A673 (cell line): ENCODE data around the gene LAD1. TPM values are rescaled to one million over a fixed set of nuclear protein-coding genes. Genes with fewer than 3 reads are reported as not detected.

Source experiments
- Bru-seq: library from RNA; stranded (reverse); fragments of 400-500 nt; gene quantifications from one replicate; lab custom pipeline; 2021; lab: Mats Ljungman, UMichigan
- BruChase-seq, 2 experiments: library from RNA; stranded (reverse); fragments of 400-500 nt; gene quantifications; one replicate each; lab custom pipeline; 2021; lab: Mats Ljungman, UMichigan
- BruUV-seq: library from RNA; stranded (reverse); fragments of 400-500 nt; replicated peaks from 2 replicates; lab custom pipeline; 2021; lab: Mats Ljungman, UMichigan
- CTCF ChIA-PET: fragments of 300-600 bp; sonication (Branson Sonifier 250); formaldehyde crosslinking; loops from one replicate; lab custom pipeline; 2022; ENCODE audit warnings: antibody characterized with exemption; lab: Charles Lee
- POLR2A ChIA-PET: fragments of 300-600 bp; sonication (Branson Sonifier 250); formaldehyde crosslinking; loops from one replicate; lab custom pipeline; 2022; ENCODE audit warnings: antibody characterized with exemption; ENCODE audit not compliant: low non-redundant PET; lab: Charles Lee
- DNase-seq: peaks from one replicate; pipeline ENCODE4 v3.0.0-alpha.2; 2015; ENCODE audit warnings: low spot score
- H3K27ac ChIP-seq: fragments of 200-600 bp; sonication (generic); 2 replicates; pipeline ENCODE4 v1.5.1; 2016; ENCODE audit warnings: mixed run types, low read depth, mild to moderate bottlenecking, mixed read lengths, antibody characterized with exemption, low read length; ENCODE audit not compliant: poor library complexity, severe bottlenecking
- H3K27me3 ChIP-seq: fragments of 200-600 bp; sonication (generic); replicated peaks from 2 replicates; pipeline ENCODE4 v1.6.1; 2017; ENCODE audit warnings: mixed run types, low read depth, mild to moderate bottlenecking, mixed read lengths, antibody characterized with exemption, low read length; ENCODE audit not compliant: insufficient read depth, poor library complexity
- H3K36me3 ChIP-seq: fragments of 200-600 bp; sonication (generic); 2 replicates; pipeline ENCODE4 v1.6.1; 2016; ENCODE audit warnings: mixed run types, mild to moderate bottlenecking, mixed read lengths, antibody characterized with exemption, low read length; ENCODE audit not compliant: insufficient read depth, poor library complexity, severe bottlenecking
- H3K4me1 ChIP-seq: fragments of 200-600 bp; sonication (generic); 2 replicates; pipeline ENCODE4 v1.6.1; 2017; ENCODE audit warnings: mixed run types, mild to moderate bottlenecking, mixed read lengths, antibody characterized with exemption, low read length; ENCODE audit not compliant: insufficient read depth, poor library complexity, severe bottlenecking
- H3K4me3 ChIP-seq: fragments of 200-600 bp; sonication (generic); 2 replicates; pipeline ENCODE4 v1.5.1; 2016; ENCODE audit warnings: low read depth, mixed run types, mild to moderate bottlenecking, mixed read lengths, low read length; ENCODE audit not compliant: poor library complexity, severe bottlenecking
- H3K9me3 ChIP-seq: fragments of 200-600 bp; sonication (generic); 2 replicates; pipeline ENCODE4 v1.6.1; 2016; ENCODE audit warnings: mixed run types, low read depth, mild to moderate bottlenecking, mixed read lengths, antibody characterized with exemption, low read length; ENCODE audit not compliant: poor library complexity, severe bottlenecking
- EZH2 ChIP-seq: fragments of 200-600 bp; sonication (generic); IDR thresholded peaks from 2 replicates; pipeline ENCODE4 v1.6.1; 2017; ENCODE audit warnings: borderline replicate concordance, low read depth, mild to moderate bottlenecking, mixed read lengths, antibody characterized with exemption, low read length; ENCODE audit not compliant: poor library complexity, severe bottlenecking
- intact Hi-C: fragments of 100-400 bp; cut with micrococcal nuclease; formaldehyde crosslinking; loops from one replicate; pipeline ENCODE4 v1.10.0; 2022; ENCODE audit not compliant: unreplicated experiment
- long read RNA-seq: library from polyadenylated mRNA; stranded (forward); transcript quantifications from one replicate; pipeline ENCODE4 v2.0.0, GENCODE V29; 2022
- total RNA-seq: library from RNA; stranded (reverse); gene quantifications from 2 replicates; pipeline ENCODE4 v1.2.3, GENCODE V29; 2021
- TF ChIP-seq, protein P1 (sequence below): fragments of 300-800, 200-600 bp; sonication (generic); conservative IDR thresholded peaks from 2 replicates; pipeline ENCODE4 v1.5.1; 2017; ENCODE audit warnings: low read depth, mild to moderate bottlenecking, antibody characterized with exemption, low read length, moderate library complexity, mixed read lengths

The LAD1 gene, protein sequence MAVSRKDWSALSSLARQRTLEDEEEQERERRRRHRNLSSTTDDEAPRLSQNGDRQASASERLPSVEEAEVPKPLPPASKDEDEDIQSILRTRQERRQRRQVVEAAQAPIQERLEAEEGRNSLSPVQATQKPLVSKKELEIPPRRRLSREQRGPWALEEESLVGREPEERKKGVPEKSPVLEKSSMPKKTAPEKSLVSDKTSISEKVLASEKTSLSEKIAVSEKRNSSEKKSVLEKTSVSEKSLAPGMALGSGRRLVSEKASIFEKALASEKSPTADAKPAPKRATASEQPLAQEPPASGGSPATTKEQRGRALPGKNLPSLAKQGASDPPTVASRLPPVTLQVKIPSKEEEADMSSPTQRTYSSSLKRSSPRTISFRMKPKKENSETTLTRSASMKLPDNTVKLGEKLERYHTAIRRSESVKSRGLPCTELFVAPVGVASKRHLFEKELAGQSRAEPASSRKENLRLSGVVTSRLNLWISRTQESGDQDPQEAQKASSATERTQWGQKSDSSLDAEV
- total RNA-seq (not detected in 2 replicates), Bru-seq, nascent RNA (not detected), BruChase-seq, experiment 1, labeled RNA remaining after a 2-hour chase (percentile 5 among the genes with signal in this experiment), BruChase-seq, experiment 2, labeled RNA remaining after a 6-hour chase (percentile 8 among the genes with signal in this experiment)
- long read RNA-seq: 0 reads

DNA sequence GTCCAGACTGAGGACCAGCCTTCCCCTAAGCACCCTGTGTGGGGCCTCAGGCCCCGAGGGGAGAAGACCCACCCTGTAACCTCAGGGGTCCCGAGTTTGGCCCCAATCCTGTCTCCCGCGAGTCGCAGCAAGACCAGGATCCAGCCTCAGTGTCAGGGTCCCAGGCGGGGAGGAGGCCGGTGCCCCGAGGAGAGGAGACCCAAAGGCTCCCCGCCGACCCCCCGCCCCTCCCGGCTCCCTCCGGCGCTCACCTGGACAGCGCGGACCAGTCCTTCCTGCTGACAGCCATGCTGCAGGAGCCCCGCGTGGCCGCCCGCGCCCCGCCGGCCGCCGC is at the start of gene LAD1:
Gene LAD1 (minus strand): TSS at position 307 of the 334 bp plus-strand sequence. CDS start 18 bp downstream, at position 289.
- no peak for DNase-seq
- no TSS peak for BruUV-seq
- H3K4me3 ChIP-seq: no peak within 1 kb of the TSS
- no peaks in the 10 kb centered on the region for H3K36me3 ChIP-seq
- no peak within 1 kb of the TSS for H3K27ac ChIP-seq
- intact Hi-C loops: no loop called here
- H3K9me3 ChIP-seq: no peaks in the 10 kb centered on the region
- ChIA-PET POLR2A (no interaction called here), CTCF (no interaction called here)
- TF ChIP-seq EZH2: no peak
- TF ChIP-seq, protein P1, sequence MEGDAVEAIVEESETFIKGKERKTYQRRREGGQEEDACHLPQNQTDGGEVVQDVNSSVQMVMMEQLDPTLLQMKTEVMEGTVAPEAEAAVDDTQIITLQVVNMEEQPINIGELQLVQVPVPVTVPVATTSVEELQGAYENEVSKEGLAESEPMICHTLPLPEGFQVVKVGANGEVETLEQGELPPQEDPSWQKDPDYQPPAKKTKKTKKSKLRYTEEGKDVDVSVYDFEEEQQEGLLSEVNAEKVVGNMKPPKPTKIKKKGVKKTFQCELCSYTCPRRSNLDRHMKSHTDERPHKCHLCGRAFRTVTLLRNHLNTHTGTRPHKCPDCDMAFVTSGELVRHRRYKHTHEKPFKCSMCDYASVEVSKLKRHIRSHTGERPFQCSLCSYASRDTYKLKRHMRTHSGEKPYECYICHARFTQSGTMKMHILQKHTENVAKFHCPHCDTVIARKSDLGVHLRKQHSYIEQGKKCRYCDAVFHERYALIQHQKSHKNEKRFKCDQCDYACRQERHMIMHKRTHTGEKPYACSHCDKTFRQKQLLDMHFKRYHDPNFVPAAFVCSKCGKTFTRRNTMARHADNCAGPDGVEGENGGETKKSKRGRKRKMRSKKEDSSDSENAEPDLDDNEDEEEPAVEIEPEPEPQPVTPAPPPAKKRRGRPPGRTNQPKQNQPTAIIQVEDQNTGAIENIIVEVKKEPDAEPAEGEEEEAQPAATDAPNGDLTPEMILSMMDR: no peak
- H3K27me3 ChIP-seq: peaks cover 16% of the 10 kb centered on the region
- H3K4me1 ChIP-seq: no peaks in the 10 kb centered on the region

DNA sequence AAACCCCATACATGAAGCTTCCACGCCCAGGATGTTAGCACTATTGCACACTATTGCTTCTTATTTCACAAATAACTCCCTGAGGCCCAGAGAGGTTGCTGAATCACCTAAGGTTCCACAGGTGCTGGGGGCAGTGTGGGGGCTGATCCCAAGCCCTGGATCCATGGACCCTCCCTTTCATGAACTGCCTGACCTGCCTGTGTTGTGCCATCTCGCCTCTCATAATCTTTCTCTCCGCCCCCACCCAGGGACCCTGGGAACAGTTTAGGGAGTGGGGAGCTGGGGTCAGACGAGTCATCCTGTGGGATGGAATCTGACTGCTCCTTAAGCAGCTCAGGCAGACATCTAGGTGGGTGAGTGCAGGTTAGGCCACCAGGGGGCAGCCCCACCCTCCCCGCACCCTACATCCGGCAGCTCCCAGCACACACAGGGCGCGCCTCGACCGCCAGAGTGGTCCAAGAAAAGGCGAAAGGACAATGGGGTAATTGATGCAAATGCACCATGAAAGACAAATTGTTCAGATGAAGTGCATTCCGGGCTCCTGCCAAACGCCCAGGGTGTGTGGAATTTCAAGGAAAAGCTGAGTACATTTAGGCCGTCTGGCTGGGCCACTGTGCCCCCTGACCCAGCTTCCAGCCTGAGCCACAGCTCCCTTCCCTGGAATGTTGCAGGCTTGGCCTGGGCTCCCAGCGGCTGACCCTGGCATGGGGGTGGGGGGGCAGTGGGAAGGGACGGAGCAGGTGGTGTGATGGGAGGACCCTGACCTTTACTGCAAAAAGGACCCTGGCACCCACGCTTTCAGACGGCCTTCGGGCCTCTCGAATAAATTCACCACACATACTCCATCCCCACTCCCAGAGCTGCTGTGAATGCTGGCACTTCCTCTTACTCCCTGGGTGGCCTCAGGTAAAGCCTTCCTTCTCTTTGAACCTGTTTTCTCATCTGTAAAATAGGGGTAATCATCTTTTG is 49.1 kb upstream of the LAD1 start:
- no peaks in the 10 kb centered on the region for H3K9me3 ChIP-seq
- no peak for TF ChIP-seq EZH2
- TF ChIP-seq, protein P1: peak; percentile 87
- DNase-seq: peak; percentile 82
- BruUV-seq: no TSS peak
- H3K27ac ChIP-seq: no peak overlapping the region
- peaks cover 31% of the 10 kb centered on the region for H3K4me1 ChIP-seq
- ChIA-PET CTCF (interaction anchor here (0.5 to 2.5 kb wide), 14 partner anchors 8 to 1035 kb away, joined by 3 to 31 read pairs (median 6); partner anchors contain the start of gene PHLDA3), POLR2A (interaction anchor here (0.7 kb wide), 1 partner anchor 65 kb away, joined by 3 read pairs; no protein-coding TSS in a partner anchor)
- no peak overlapping the region for H3K4me3 ChIP-seq
- no peaks in the 10 kb centered on the region for H3K36me3 ChIP-seq
- no peaks in the 10 kb centered on the region for H3K27me3 ChIP-seq
- intact Hi-C loops: loop anchor here (2.0 kb wide), 1 partner anchor 65 kb away; no protein-coding TSS in a partner anchor

DNA sequence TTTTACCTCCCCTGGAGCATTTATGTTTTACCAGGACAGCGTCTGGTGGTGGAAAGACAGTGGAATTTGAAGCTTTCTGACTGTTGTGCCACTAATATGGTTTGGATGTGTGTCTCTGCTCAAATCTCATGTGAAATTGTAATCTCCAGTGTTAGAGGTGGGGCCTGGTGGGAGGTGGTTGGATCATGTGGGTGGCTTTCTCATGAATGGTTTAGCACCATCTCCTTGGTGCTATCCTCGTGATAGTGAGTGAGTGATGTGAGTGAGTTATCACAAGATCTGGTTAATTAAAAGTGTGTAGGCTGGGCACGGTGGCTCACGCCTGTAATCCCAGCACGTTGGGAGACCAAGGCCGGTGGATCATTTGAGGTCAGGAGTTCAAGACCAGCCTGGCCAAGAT is 46.2 kb upstream of the LAD1 start:
- intact Hi-C loops: no loop called here
- POLR2A ChIA-PET: no interaction called here
- CTCF ChIA-PET: interaction anchor here (0.7 kb wide), 1 partner anchor 10 kb away, joined by 3 read pairs; no protein-coding TSS in a partner anchor
- Histone ChIP-seq H3K27me3 (no peaks in the 10 kb centered on the region), H3K4me3 (no peak overlapping the region), H3K36me3 (no peaks in the 10 kb centered on the region), H3K27ac (no peak overlapping the region), H3K4me1 (peaks cover 12% of the 10 kb centered on the region), H3K9me3 (no peaks in the 10 kb centered on the region)
- no peak for TF ChIP-seq EZH2
- TF ChIP-seq, protein P1: no peak
- DNase-seq: no peak
- no TSS peak for BruUV-seq
